Testis (tissue), 3 donors: ENCODE results near the gene NDOR1. TPM values are rescaled to one million over a fixed set of nuclear protein-coding genes. Genes with fewer than 3 reads are reported as not detected.

Source experiments
- DNase-seq: peaks from one replicate; pipeline ENCODE4 v3.0.0-alpha.2; 2019
- H3K27ac ChIP-seq, 2 donors: fragments of 200-600 bp; sonication (generic); one replicate each; pipeline ENCODE4 v1.5.1; 2019
- H3K27me3 ChIP-seq: fragments of 200-600 bp; sonication (generic); one replicate; pipeline ENCODE4 v1.5.1; 2019
- H3K36me3 ChIP-seq: fragments of 200-600 bp; sonication (generic); one replicate; pipeline ENCODE4 v1.5.1; 2017; ENCODE audit warnings: low read depth; ENCODE audit errors: missing control alignments
- H3K4me1 ChIP-seq: fragments of 200-600 bp; sonication (generic); one replicate; pipeline ENCODE4 v1.5.1; 2019
- H3K4me3 ChIP-seq, 2 donors: fragments of 200-600 bp; sonication (generic); one replicate each; pipeline ENCODE4 v1.5.1; 2017 to 2019
- H3K9me3 ChIP-seq: fragments of 200-600 bp; sonication (generic); one replicate; pipeline ENCODE4 v1.5.1; 2017
- POLR2A ChIP-seq: fragments of 450-650 bp; IDR thresholded peaks from one replicate; pipeline ENCODE4 v1.6.1; 2017; ENCODE audit warnings: antibody characterized with exemption, mild to moderate bottlenecking, moderate library complexity
- WGBS, 2 donors: methylation state at CpG; one replicate each; pipeline ENCODE4 v1.1.5; 2018; 5-methylcytosine and 5-hydroxymethylcytosine counted together
- intact Hi-C: fragments of 100-400 bp; cut with DNase I; formaldehyde crosslinking; loops from one replicate; pipeline ENCODE4 v1.15.1; 2023; ENCODE audit warnings: low total_unique reads
- polyA plus RNA-seq: library from polyadenylated mRNA; stranded (reverse); fragments of 350-450 nt; fragmentation: Illumina TruSeq; extraction: RNeasy Lipid Tissue Mini Kit (QIAGEN cat#74804); gene quantifications from one replicate; pipeline ENCODE4 v1.2.3, GENCODE V29; 2014; ENCODE audit warnings: low read depth, low replicate concordance; ENCODE audit not compliant: insufficient read depth
- total RNA-seq, 2 donors: library from RNA; depleted of rRNA; stranded (reverse); fragments of >200 nt; gene quantifications; one replicate each; pipeline ENCODE4 v1.2.3, GENCODE V29; 2016
- TF ChIP-seq, protein P1 (sequence below), 3 experiments: fragments of 450-650 bp in 2 of 3; fragments of 200-600 bp in 1 of 3; sonication (generic) in 1 of 3; IDR thresholded peaks; one replicate each; pipeline ENCODE4 v1.5.1; 2016 to 2019; ENCODE audit warnings: antibody characterized with exemption in 3 of 3, mild to moderate bottlenecking in 2 of 3, moderate library complexity in 1 of 3

Gene NDOR1
- total and polyA plus RNA-seq, 3 donors from 2014 or later = 21.9 to 29.1 (median 27.5) TPM

DNA sequence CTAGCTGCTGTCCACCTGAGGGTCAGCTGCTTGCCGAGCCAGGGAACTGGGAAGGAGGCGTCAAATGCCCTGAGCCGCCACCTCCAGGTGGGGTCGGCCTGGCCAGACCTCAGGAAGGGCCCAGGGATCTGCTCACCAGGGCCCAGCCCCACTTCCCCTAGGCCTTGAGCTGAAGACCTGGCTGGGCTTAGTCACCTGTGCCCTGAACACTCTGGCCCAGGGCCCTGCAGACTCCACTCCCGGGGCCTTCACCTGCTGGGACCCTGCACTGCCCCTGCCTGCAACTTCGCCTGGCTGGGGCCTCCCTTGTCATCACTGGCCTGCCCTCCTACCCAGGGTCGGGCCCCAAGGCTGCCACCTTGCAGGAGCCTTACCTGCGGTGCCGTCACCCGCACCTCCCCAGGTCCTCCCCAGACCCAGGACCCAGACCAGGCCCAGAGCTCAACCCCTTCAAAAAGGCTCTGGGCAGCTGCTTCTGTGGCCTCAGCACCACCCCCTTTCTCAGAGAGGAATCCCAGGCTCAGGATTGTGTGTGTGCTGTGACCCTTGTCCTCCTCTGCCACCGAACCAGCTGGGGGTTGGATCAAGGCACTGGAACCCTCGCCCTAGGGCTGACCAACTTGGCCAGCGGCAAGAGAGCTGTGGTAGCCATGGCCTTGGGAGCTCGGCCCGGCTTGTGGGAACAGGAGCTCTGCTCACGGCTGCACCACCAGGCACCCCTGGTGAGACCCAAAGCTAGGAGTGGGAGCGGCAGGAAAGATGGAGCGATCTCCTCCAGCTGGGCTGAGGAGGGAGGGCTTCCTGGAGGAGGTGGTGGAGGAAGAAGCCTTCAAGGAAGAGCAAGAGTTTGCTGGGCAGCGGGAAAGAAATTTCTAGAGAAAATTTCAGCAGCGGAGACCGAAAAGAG, 48.5 kb downstream of the NDOR1 start:
- H3K27me3 ChIP-seq = no peaks in the 10 kb centered on the region
- H3K4me3 ChIP-seq = peak overlapping the region; percentile 97 to 98
- H3K9me3 ChIP-seq = no peaks in the 10 kb centered on the region
- WGBS, 2 donors = 24 to 41% methylated on average over 14 to 21 of the region's 21 CpGs
- peak overlapping the region; percentile 69 to 88 for H3K27ac ChIP-seq
- H3K4me1 ChIP-seq = peaks cover 54% of the 10 kb centered on the region
- intact Hi-C loops = no loop called here
- no peak for DNase-seq
- no peak for TF ChIP-seq POLR2A
- TF ChIP-seq, protein P1, sequence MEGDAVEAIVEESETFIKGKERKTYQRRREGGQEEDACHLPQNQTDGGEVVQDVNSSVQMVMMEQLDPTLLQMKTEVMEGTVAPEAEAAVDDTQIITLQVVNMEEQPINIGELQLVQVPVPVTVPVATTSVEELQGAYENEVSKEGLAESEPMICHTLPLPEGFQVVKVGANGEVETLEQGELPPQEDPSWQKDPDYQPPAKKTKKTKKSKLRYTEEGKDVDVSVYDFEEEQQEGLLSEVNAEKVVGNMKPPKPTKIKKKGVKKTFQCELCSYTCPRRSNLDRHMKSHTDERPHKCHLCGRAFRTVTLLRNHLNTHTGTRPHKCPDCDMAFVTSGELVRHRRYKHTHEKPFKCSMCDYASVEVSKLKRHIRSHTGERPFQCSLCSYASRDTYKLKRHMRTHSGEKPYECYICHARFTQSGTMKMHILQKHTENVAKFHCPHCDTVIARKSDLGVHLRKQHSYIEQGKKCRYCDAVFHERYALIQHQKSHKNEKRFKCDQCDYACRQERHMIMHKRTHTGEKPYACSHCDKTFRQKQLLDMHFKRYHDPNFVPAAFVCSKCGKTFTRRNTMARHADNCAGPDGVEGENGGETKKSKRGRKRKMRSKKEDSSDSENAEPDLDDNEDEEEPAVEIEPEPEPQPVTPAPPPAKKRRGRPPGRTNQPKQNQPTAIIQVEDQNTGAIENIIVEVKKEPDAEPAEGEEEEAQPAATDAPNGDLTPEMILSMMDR (IDR thresholded peaks at IDR 0.05) = no peak
- H3K36me3 ChIP-seq = no peaks in the 10 kb centered on the region

DNA sequence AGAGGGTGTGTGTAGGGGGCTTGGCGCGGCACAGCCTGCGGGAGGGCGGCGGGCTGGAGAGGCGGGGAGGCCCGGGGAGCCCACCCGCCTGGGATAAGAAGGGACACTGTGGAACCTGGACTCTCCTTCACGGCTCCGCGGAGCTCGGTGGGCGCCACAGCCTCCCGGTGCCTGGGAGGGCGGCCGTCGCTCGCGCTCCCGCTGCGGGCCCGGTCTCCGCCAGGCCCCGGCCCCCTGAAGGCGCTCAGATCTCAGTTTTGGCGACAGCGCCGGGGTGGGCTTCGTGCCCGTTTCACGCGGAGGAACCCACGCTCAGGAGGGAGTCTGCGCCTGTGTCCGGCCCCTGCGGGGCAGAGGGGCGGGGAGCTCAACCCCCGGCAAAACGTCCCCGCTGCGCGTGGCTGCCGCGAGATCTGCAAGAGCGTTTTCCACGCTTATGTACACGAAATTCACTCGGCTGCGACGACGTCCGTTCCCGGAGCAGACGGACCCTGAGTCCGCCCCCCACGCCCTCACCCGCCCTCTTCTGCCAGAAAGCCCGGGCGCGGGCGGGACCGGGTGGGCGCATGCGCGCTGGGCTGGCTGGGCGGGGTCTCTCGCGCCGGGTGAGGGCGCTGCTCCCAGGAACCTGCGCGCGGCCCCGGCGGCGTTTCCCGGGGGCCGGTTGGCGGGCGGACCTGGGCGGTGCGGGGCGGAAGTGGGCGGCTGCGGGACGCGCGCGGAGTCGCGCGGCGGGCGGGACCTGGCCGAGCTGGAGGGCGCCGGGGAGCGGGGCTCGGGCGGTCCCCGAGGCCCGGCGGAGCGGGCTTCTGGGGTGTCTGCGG, 49.3 kb downstream of the NDOR1 start, which contains the start of gene NELFB:
Gene NELFB (plus strand): TSS at position 704 of the 824 bp plus-strand sequence.
- no peaks in the 10 kb centered on the region for H3K27me3 ChIP-seq
- peaks cover 45% of the 10 kb centered on the region for H3K4me1 ChIP-seq
- peak within 1 kb of the TSS; percentile 97 to 98 for H3K4me3 ChIP-seq
- peak within 1 kb of the TSS; percentile 69 to 88 for H3K27ac ChIP-seq
- DNase-seq = peak; percentile 94
- H3K9me3 ChIP-seq = no peaks in the 10 kb centered on the region
- intact Hi-C loops = no loop called here
- 1% methylated on average over 57 to 63 of the region's 105 CpGs for WGBS, 2 donors
- TF ChIP-seq, protein P1 (IDR thresholded peaks at IDR 0.05) = no peak
- TF ChIP-seq POLR2A = no peak
- H3K36me3 ChIP-seq = no peaks in the 10 kb centered on the region

DNA sequence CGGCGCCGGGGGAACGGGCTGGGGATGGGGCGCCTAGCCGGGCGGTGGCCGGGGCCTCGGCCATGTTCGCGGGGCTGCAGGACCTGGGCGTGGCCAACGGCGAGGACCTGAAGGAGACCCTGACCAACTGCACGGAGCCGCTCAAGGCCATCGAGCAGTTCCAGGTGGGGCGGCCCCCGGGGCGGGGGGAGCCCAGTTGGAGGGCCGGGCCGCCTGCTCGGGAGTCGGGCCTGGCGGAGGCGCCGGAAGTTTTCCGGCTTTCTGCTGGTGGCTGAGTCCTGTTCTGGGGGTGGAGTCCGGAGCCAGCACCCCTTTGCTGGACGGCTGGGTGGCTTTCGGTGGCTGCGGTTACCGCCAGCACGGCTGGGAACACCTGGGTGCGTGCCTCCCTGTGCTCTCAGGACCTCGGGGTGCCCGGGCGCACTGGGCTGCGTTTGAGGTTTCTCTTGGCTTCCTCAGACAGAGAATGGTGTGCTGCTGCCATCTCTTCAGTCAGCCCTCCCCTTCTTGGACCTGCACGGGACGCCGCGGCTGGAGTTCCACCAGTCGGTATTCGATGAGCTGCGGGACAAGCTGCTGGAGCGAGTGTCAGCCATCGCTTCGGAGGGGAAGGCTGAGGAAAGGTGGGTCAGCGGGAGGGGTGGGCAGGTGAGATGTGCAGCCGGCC, 50.1 kb downstream of the NDOR1 start:
- Histone ChIP-seq H3K36me3 (no peaks in the 10 kb centered on the region), H3K27me3 (no peaks in the 10 kb centered on the region), H3K9me3 (no peaks in the 10 kb centered on the region), H3K4me3 (peak overlapping the region; percentile 97 to 98), H3K4me1 (peaks cover 38% of the 10 kb centered on the region), H3K27ac (peak overlapping the region; percentile 55 to 88)
- intact Hi-C loops = no loop called here
- peak; percentile 59 for DNase-seq
- 3 to 4% methylated on average over 18 to 34 of the region's 51 CpGs for WGBS, 2 donors
- TF ChIP-seq, protein P1 (IDR thresholded peaks at IDR 0.05) = no peak
- no peak for TF ChIP-seq POLR2A

DNA sequence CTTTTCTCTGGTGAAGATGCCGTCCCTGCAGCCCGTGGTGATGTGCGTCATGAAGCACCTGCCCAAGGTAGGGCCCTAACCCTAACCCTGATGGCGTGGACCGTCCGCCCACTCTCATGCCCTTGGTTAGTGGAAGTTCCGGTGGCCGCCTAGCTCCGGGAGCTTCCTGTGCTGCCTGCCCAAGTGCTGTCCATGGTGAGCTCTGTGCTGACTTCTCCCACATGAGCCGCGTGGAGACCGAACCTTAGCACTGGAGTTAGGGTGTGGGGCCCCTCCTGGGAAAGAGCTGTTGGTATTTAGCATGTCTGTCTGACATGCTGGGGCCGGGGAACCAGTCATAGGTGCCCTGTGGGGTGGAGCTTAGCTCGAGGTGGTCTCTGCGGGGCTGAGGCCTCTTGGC, 50.9 kb downstream of the NDOR1 start:
- TF ChIP-seq, protein P1 (IDR thresholded peaks at IDR 0.05) = no peak
- no peak for TF ChIP-seq POLR2A
- H3K9me3 ChIP-seq = no peaks in the 10 kb centered on the region
- intact Hi-C loops = no loop called here
- DNase-seq = no peak
- no peaks in the 10 kb centered on the region for H3K36me3 ChIP-seq
- peaks cover 30% of the 10 kb centered on the region for H3K4me1 ChIP-seq
- WGBS, 2 donors = 51 to 71% methylated on average over 12 to 15 of the region's 15 CpGs
- no peak overlapping the region for H3K27ac ChIP-seq
- H3K4me3 ChIP-seq = no peak overlapping the region
- H3K27me3 ChIP-seq = no peaks in the 10 kb centered on the region
